Ascending aorta (tissue), 2 donors: ENCODE measurements around the gene IQCF2. TPM values are rescaled to one million over a fixed set of nuclear protein-coding genes. Genes with fewer than 3 reads are reported as not detected.

Experiments
- DNase-seq, 2 donors: peaks; one replicate each; pipeline ENCODE4 v3.0.0-alpha.2; 2019; ENCODE audit warnings: low spot score in 2 of 2
- H3K27ac ChIP-seq, 2 donors: fragments of 200-600 bp; sonication (generic); one replicate each; pipeline ENCODE4 v1.5.1; 2016 to 2017; ENCODE audit warnings: mild to moderate bottlenecking in 1 of 2
- H3K27me3 ChIP-seq: fragments of 200-600 bp; sonication (generic); one replicate; pipeline ENCODE4 v1.5.1; 2017
- H3K36me3 ChIP-seq, 2 donors: fragments of 200-600 bp; sonication (generic); one replicate each; pipeline ENCODE4 v1.5.1; 2016
- H3K4me1 ChIP-seq, 2 donors: fragments of 200-600 bp; sonication (generic); one replicate each; pipeline ENCODE4 v1.5.1; 2016 to 2017; ENCODE audit warnings: mild to moderate bottlenecking in 1 of 2
- H3K4me3 ChIP-seq, 2 donors: fragments of 200-600 bp; sonication (generic); one replicate each; pipeline ENCODE4 v1.5.1; 2016 to 2017; ENCODE audit warnings: mild to moderate bottlenecking in 1 of 2
- H3K9me3 ChIP-seq, 2 donors: fragments of 200-600 bp; sonication (generic); one replicate each; pipeline ENCODE4 v1.5.1; 2016
- intact Hi-C: fragments of 100-400 bp; cut with DNase I; formaldehyde crosslinking; loops from one replicate; pipeline ENCODE4 v1.15.1; 2023
- total RNA-seq: library from RNA; depleted of rRNA; stranded (reverse); fragments of >200 nt; gene quantifications from one replicate; pipeline ENCODE4 v1.1.0, GENCODE V29; 2016
- TF ChIP-seq, protein P1 (sequence below), 3 experiments: fragments of 200-600 bp in 2 of 3; fragments of 450-650 bp in 1 of 3; sonication (generic) in 2 of 3; IDR thresholded peaks; one replicate each; pipeline ENCODE4 v1.5.1; 2016 to 2019; ENCODE audit warnings: antibody characterized with exemption in 3 of 3, mild to moderate bottlenecking in 1 of 3, moderate library complexity in 1 of 3

IQCF2 gene
- total RNA-seq, 1 donor from 2014 or later: not detected

DNA sequence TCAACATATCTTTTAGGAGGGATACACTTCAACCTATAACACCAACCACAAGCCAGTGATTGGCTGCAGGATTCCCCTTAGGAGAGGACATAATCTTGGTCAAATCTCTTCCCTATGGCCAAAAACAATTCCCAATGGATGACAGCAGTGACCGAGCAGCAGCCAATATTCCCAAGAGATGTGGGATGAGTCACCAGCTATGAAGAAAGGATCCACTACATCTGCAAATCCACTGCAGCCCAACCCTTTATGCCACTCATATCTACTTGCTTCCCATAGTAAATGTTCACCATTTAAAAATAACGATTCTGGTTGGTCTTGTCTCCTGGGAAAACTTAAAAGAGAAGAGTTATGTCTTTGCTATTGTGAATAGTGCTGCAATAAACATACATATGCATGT lies 18.5 kb downstream of the IQCF2 start:
- Histone ChIP-seq H3K27ac (no peak overlapping the region), H3K36me3 (no peaks in the 10 kb centered on the region), H3K9me3 (no peaks in the 10 kb centered on the region), H3K4me1 (no peaks in the 10 kb centered on the region), H3K4me3 (no peak overlapping the region), H3K27me3 (no peaks in the 10 kb centered on the region)
- intact Hi-C loops: no loop called here
- TF ChIP-seq, protein P1, sequence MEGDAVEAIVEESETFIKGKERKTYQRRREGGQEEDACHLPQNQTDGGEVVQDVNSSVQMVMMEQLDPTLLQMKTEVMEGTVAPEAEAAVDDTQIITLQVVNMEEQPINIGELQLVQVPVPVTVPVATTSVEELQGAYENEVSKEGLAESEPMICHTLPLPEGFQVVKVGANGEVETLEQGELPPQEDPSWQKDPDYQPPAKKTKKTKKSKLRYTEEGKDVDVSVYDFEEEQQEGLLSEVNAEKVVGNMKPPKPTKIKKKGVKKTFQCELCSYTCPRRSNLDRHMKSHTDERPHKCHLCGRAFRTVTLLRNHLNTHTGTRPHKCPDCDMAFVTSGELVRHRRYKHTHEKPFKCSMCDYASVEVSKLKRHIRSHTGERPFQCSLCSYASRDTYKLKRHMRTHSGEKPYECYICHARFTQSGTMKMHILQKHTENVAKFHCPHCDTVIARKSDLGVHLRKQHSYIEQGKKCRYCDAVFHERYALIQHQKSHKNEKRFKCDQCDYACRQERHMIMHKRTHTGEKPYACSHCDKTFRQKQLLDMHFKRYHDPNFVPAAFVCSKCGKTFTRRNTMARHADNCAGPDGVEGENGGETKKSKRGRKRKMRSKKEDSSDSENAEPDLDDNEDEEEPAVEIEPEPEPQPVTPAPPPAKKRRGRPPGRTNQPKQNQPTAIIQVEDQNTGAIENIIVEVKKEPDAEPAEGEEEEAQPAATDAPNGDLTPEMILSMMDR (IDR thresholded peaks at IDR 0.05): no peak
- no peak for DNase-seq

DNA sequence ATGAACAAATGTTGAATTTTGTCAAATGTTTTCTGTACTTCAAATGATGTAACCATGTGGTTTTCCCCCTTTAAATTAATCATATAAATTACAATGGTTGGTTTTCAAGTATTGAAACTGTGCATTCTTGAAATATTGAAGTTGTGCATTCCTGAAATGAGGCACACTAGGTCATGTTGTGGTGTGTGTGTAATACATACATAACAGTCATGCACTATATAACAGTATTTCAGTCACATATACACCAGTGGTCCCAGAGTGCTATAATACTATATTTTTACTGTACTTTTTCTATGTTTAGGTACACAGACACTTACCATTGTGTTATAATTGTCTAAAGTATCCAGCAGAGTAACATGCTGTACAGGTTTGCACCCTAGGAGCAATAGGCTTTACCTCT lies 25.0 kb downstream of the IQCF2 start:
- Histone ChIP-seq H3K27me3 (no peaks in the 10 kb centered on the region), H3K9me3 (no peaks in the 10 kb centered on the region), H3K4me1 (no peaks in the 10 kb centered on the region), H3K4me3 (no peak overlapping the region), H3K27ac (no peak overlapping the region), H3K36me3 (no peaks in the 10 kb centered on the region)
- DNase-seq: no peak
- intact Hi-C loops: no loop called here
- TF ChIP-seq, protein P1 (IDR thresholded peaks at IDR 0.05): no peak

DNA sequence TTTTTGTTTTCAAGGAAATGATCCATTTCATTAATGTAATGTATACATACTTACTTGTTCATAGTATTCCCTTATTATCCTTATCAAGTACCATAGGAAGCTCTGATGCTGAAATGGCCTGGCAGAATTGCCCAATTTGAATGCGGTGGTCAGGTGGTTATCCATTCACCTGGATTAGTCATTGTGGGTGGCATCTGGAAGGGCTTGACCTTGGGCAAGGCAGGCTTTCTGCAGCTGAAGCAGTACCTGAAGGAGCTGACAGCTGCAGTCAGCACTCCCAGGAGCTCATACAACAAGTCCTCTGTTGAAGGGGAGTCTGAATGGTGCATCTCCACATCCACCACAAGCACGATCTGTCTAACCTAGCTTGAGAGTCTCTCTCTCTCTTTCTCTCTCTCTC lies 26.2 kb downstream of the IQCF2 start:
- TF ChIP-seq, protein P1 (IDR thresholded peaks at IDR 0.05): no peak
- H3K27ac ChIP-seq: no peak overlapping the region
- no peaks in the 10 kb centered on the region for H3K4me1 ChIP-seq
- H3K9me3 ChIP-seq: no peaks in the 10 kb centered on the region
- intact Hi-C loops: no loop called here
- no peak overlapping the region for H3K4me3 ChIP-seq
- no peak for DNase-seq
- H3K36me3 ChIP-seq: no peaks in the 10 kb centered on the region
- H3K27me3 ChIP-seq: no peaks in the 10 kb centered on the region

DNA sequence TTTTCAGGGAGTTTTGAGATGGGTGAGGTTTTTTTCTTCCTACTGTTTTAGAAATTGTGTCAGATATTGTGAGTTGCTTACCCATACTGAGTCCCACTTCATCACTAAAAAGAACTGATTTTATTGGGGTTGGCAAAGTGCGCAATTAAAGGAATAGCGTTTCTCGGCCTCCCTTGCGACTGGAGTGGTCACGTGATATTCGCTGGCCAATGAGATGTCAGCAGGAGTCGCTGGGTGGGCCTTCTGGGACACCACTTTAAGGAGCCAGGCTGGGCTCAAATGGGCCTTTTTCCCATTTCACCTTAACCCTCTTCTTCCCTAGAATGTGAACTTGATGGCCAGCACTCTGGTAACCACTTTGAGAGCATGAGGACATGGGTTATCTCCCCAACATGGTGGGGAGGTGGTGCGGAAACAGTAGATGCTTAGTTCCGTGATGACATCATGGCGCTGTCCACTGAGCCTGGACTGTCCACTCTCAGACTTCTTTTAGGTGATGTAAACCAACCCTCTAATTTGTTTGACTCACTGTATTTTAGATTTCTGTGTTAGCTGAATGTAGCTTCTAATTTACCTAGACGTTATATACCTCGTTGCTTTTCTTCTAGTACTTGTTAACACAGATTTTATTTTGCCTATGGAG lies 27.2 kb downstream of the IQCF2 start:
- Histone ChIP-seq H3K9me3 (no peaks in the 10 kb centered on the region), H3K27me3 (no peaks in the 10 kb centered on the region), H3K4me3 (no peak overlapping the region), H3K36me3 (no peaks in the 10 kb centered on the region), H3K27ac (no peak overlapping the region), H3K4me1 (no peaks in the 10 kb centered on the region)
- TF ChIP-seq, protein P1 (IDR thresholded peaks at IDR 0.05): no peak
- no peak for DNase-seq
- intact Hi-C loops: no loop called here

DNA sequence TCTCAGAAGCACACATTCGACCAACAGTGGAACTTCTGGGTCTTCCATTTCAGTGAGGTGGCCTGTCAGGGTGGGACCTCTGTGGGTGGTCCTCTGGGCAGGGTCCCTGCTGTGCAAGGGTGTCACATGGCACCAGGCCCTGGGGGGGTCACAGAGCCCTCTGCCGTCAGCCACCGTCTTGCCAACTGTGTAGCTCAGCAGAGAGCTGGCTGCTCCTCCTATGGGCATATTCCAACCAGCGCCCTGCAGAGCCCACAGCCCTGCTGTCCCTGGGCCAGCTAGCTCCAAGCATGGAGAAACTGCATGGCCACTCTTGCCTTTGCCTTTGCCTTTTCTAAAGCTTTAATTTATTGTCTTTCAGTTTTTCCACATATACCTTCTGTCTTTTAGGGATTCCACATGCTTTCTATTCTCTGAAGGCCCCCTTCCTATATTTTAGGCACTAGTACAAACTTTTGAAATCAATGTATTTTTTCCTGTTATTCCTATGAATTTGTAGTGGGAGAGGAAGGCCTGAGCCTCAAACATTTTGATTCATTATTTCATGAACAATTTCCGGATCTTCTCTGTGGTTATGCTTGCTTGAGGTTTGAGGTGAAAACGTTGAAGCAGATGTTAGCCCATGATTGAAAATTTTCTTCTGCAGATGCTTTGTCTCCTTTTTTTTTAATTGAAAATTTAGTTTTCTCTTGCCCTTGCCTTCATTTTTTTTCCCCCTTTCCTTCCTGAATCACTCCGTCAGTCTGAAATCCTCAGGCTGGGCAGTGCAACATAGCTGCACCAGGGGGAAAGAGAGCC lies 30.0 kb downstream of the IQCF2 start:
- intact Hi-C loops: no loop called here

More for the DNA sequence above, 30.0 kb downstream of the IQCF2 start:
- Histone ChIP-seq H3K4me1 (no peaks in the 10 kb centered on the region), H3K4me3 (no peak overlapping the region), H3K36me3 (no peaks in the 10 kb centered on the region), H3K9me3 (no peaks in the 10 kb centered on the region), H3K27me3 (no peaks in the 10 kb centered on the region), H3K27ac (no peak overlapping the region)
- TF ChIP-seq, protein P1 (IDR thresholded peaks at IDR 0.05): no peak
- DNase-seq: no peak
